ENCODE data around the gene PRKCE.

Gene PRKCE

DNA sequence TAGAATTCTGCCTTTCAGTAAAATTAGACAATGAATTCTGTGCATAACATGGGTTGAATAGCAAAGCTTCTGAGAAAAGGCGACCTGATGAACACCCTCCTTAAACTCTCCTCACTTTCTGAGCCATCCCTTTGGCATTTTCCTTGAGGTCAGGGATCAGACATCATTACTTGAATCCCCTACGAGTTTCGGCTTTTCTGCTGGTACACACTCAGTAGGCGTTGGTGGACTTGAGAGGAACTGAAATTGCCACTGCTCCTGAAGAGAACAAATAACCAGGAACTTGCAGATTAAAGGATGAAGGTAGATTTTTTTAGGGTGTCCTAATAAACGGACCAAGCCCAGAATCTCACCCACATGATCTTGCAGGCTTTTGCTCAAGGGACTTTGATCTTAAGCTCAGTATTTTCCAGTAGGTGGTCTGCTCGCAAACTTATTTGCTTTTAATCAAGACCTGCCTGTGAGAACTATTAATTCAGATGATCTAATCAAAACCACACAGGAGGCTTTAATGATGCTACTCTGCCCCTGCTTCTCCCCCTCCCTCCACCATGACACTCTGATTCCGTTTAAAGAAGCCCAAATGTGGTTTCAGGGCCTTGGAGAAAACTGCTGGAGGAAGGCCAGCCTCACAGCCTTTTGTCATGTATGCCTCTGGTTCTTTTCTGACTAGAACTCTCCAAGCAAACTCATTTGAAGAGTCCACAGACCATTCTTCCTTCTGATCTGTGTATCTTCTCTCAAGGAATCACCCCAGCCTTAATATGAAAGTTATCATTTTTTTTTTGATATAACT is 124.9 kb downstream of the PRKCE start:
- no peak for DNase-seq

DNA sequence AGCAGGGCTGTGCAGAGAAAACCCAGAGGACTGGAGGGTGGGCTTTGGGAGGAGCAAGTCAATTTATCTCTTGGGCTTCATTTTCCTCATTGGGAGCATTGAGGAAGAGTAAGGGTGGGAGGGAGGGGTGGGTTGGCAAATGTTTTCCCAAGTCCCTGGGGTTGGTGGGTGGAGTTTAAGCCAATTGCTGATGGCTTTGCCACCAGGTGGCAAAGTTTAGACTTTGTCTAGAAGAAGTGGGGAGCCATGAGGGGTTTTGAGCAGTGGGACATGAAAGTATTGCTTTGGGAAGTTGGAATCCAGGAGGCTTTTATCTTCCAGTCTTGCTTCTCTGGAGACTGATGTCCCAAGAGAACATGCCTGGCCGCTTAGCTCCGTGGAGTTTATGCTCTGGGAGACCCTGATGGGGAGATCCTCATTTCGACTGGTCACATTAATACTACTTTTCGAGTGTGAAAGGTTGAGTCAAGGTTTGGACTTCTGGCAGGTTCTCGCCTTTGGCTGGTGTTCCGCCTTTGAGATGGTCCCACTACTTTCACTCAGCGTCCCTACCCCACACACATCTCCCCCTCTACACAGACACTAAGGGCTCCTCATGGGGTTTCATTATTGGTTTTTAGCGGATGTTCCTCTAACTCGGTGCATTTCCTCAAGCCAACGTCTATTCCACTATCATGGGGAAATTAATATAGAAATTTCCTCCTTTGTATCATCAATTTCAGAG is 126.7 kb downstream of the PRKCE start:
- no peak for DNase-seq

- DNase-seq: peak in 30 of 56 donors; percentile 3 to 71 (median 20)
Measured at GRCh38 chr2:45778720-45779171, 127.3 kb downstream of the PRKCE start.

GRCh38 chr2:45780541-45781463 is 129.3 kb downstream of the PRKCE start:
- no peak for DNase-seq

DNA sequence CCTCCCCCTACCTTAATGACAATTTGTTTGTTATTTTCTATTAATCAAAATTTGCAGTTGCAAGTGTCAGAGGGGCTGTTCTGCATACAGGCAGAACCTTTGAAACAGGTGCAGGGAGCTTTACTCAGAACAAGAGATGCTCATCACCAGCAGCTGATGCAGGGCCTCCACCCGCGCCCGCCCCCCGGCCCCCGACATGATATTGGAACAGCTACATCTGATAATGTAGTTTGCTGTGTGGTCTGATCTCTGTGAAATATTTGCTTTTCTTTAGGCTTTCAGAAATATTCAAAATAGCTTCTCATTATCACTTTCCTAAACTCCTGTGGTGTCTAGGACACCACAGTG is 130.0 kb downstream of the PRKCE start:
- no peak for DNase-seq

DNA sequence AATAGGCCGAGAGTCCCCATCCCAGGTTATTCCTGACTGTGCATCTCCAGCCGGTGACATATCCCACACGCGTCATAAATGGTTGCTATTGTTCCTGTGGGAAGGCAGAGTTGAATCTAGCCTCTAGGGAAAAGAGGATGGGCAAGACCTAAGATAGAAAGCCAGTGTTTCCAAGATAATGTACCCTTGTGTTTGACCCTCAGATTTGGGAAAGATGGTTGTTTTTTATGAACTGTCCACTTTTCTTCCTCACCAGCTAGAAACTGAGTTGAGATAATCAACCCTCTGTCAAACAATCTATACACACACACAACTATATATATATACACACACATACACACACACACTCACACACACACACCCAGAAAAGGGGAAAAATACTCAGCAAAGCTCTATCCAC is 131.0 kb downstream of the PRKCE start:
- peak in 1 of 56 donors; percentile 4 for DNase-seq

DNA sequence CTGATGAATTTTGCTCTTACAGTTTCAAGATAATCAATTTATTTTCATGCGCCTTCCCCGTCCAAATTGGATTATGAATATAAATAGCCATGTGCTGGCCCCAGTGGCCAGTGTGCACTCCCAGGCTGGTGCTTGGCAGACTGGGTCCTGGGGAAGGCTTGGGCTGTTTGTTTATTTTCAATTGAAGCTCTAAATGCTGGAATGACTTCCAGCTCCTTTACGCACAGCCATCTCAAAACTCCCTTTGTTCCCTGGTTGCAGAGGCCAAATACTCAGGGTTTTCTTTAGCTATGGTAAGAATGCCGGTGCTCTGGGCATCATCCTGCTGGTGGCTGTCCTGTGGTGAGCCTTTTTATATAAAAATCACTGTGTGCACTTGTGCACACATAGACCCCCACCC is 131.5 kb downstream of the PRKCE start:
- DNase-seq: peak in 26 of 56 donors; percentile 9 to 61 (median 30)

- DNase-seq: no peak
Measured at GRCh38 chr2:45786030-45786835, 134.8 kb downstream of the PRKCE start.

- no peak for DNase-seq
Measured at GRCh38 chr2:45786836-45787357, 135.4 kb downstream of the PRKCE start.

DNA sequence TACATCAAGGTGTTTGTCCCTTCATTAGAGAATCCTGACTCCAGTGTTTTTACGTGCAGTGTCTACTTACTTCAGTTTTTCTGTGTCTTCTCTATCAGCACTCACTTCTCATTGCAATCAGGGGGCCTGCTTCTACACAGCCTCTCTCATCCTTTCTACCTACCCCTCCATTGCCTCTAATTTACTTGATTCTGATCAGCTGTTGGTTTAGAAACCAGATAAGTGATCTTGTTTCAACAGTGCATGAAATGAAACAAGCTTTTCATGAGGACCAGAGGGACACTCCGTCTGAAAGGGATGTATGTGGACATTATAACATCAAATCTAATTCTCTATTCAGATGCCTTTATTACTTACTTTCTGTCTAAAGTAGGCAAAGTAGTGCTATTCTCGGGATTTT is 136.9 kb downstream of the PRKCE start:
- no peak for DNase-seq

DNA sequence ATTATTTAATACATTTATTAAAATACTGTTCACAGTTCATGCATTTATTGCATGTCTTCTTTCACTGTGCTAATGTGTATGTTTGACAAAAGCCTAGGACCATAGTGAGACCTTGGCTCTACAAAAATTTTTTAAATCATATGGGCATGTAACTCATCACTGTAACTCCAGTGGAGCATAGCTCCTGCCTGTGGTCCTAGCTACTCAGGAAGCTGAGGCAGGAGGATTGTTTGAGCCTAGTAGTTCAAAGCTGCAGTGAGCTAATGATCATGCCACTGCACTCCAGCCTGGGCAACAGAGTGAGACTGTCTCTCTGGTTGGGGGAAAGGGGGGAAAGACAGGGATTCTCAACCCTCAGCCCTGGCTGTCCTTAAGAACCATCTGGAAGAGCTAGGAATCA is 137.8 kb downstream of the PRKCE start:
- no peak for DNase-seq

DNA sequence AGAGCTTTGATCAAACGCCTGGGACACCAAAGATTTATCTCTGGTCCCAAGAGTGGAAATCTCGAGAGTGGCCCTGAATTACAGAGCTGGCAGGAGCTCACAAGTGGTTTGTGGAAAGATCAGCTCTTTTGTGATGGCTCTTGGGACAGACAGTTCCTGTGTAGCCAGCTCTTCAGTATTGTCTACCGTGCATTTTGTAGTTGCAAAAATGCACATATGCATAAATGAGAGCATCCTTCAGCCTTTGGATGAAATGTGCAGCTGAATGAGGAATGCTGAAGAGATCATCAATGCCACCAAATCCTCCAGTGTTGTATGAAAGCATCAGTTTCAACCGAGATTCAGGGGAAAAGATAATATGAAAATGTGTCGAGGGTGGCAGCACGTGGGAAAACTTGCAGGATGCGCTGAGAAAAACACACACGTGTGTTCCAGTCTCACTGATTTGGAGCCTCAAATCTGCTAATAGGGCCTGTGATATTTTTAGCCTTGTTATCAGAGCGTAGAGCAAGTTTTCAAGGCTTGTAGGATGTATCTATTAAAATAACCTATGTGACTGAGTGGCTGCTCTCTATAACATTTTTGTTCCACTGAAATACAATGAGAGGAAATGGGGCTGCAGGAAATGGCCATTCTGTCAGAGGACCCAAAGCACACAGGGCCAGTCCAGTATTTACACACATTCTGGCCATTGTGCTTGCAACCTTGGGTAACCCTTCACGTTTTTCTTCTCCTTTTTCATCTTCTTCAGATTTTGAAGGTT is 138.7 kb downstream of the PRKCE start:
- no peak for DNase-seq

GRCh38 chr2:45793305-45793962 is 142.0 kb downstream of the PRKCE start:
- no peak for DNase-seq

GRCh38 chr2:45794134-45794617 is 142.7 kb downstream of the PRKCE start:
- no peak for DNase-seq

DNA sequence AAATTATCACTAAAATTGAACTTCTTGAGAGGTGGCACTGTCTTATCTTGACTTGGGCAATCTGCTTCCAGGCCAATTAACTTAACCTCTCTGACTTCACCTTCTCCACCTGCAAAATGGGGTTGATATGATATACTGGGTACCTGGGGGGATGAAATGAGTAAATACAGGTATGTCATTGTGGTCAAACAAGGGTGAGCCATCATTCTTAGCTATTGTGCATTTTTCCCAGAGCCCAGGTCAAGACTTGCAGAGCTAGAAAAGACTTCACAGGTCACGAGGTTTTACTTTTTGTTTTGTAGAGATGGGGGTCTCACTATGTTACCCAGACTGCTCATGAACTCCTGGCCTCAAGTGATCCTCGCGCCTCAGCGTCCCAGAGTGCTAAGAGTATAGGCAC is 145.0 kb downstream of the PRKCE start:
- DNase-seq: no peak

- DNase-seq: peak in 1 of 56 donors; percentile 27
Measured at GRCh38 chr2:45797451-45798230, 146.2 kb downstream of the PRKCE start.

- no peak for DNase-seq
Measured at GRCh38 chr2:45799679-45800381, 148.4 kb downstream of the PRKCE start.
